Astrocyte of the cerebellum (primary cell): ENCODE data around the gene SORCS3.

Source experiments
- DNase-seq: peaks from one replicate; pipeline ENCODE4 v3.0.0-alpha.2; 2011; ENCODE audit warnings: low read depth
- H3K4me3 ChIP-seq: 2 replicates; pipeline ENCODE4 v1.5.1; 2011; ENCODE audit warnings: mild to moderate bottlenecking, low read depth, low read length, moderate library complexity
- CTCF ChIP-seq: IDR thresholded peaks from 2 replicates; pipeline ENCODE4 v1.5.1; 2012; ENCODE audit warnings: low read length, low read depth, moderate library complexity, mild to moderate bottlenecking; ENCODE audit errors: missing control alignments
- in situ Hi-C: cut with HindIII; loops from 2 replicates; pipeline ENCODE4 v1.10.0; 2017; ENCODE audit warnings: low sequenced_read_pairs

SORCS3 gene

GRCh38 chr10:105145711-105146110 lies 504.6 kb downstream of the SORCS3 start:
- DNase-seq = no peak
- in situ Hi-C loops = no loop called here
- H3K4me3 ChIP-seq = no peak overlapping the region
- TF ChIP-seq CTCF = no peak

- TF ChIP-seq CTCF = no peak
- H3K4me3 ChIP-seq = no peak overlapping the region
- in situ Hi-C loops = no loop called here
These were observed 505.3 kb downstream of the SORCS3 start for GRCh38 chr10:105146436-105146835.

DNA sequence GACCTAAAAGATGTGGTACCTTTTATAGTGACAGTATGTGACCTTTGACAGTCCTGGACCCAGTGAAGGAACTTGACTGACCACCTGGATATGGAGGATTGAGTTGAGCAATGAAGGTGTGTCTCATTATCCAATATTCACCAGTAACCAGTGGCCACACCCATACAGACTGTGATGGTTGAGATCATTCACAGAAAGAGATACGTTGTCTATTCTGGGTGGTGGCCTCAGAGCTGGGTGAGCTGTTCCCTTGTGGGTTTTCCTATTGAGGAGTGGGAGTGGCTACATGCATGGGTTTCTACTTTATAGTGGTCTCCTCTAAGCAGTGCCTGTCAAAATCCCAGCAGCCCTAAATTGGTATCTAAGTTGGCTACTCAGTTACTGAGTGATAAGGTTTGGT lies 507.4 kb downstream of the SORCS3 start:
- DNase-seq = no peak
- TF ChIP-seq CTCF = no peak
- in situ Hi-C loops = no loop called here
- H3K4me3 ChIP-seq = no peak overlapping the region

More at GRCh38 chr10:105146436-105146835, 505.3 kb downstream of the SORCS3 start:
- DNase-seq = peak; percentile 47

- no peak for DNase-seq
These were observed 507.8 kb downstream of the SORCS3 start for GRCh38 chr10:105148921-105149320.

GRCh38 chr10:105149371-105149891 lies 508.3 kb downstream of the SORCS3 start:
- no peak for TF ChIP-seq CTCF
- no peak overlapping the region for H3K4me3 ChIP-seq
- DNase-seq = peak; percentile 49
- in situ Hi-C loops = no loop called here

More at GRCh38 chr10:105148921-105149320, 507.8 kb downstream of the SORCS3 start:
- in situ Hi-C loops = no loop called here
- no peak for TF ChIP-seq CTCF
- no peak overlapping the region for H3K4me3 ChIP-seq

GRCh38 chr10:105150259-105150880 lies 509.3 kb downstream of the SORCS3 start:
- TF ChIP-seq CTCF = no peak
- no peak overlapping the region for H3K4me3 ChIP-seq
- DNase-seq = peak; percentile 69
- in situ Hi-C loops = no loop called here

DNA sequence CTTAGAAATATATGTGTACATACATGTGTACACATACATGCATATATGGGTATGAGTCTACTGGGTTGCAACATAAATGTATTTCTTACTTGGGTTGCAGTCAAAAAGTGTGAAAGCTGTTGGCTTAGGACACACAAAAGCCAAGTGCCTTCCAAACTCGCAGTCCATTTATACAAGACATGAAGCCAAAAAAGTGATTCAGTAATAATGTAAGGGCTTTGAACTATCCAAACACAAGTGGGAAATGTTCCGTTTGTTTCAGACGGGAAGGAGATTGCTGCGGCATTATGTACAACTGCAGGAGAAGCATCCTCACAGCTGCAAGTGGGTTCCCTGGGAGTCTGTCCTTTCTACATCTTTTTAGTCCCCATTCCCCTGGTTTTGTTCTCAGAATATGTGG lies 513.6 kb downstream of the SORCS3 start:
- H3K4me3 ChIP-seq = no peak overlapping the region
- no peak for DNase-seq
- in situ Hi-C loops = no loop called here
- no peak for TF ChIP-seq CTCF
